Suprapubic skin (tissue), 4 donors: ENCODE results near the gene NR2E3.

Source experiments
- CTCF ChIP-seq, 2 donors: fragments of 200-600 bp in 1 of 2; fragments of 450-650 bp in 1 of 2; sonication (generic) in 1 of 2; IDR thresholded peaks; one replicate each; pipeline ENCODE4 v1.5.1; 2016 to 2019; ENCODE audit warnings: antibody characterized with exemption in 2 of 2, mild to moderate bottlenecking in 1 of 2, moderate library complexity in 1 of 2
- EP300 ChIP-seq: sonication (generic); formaldehyde crosslinking; IDR thresholded peaks from one replicate; pipeline ENCODE4 v1.6.1; 2017; ENCODE audit warnings: antibody characterized with exemption
- POLR2A ChIP-seq, 2 donors: fragments of 450-650 bp; IDR thresholded peaks; one replicate each; pipeline ENCODE4 v1.6.1; 2017; ENCODE audit warnings: antibody characterized with exemption in 2 of 2, mild to moderate bottlenecking in 2 of 2, moderate library complexity in 2 of 2
- POLR2AphosphoS5 ChIP-seq, 3 donors: sonication (generic); formaldehyde crosslinking; IDR thresholded peaks; one replicate each; pipeline ENCODE4 v1.6.1; 2017; ENCODE audit warnings: antibody characterized with exemption in 3 of 3

- TF ChIP-seq POLR2AphosphoS5 (IDR thresholded peaks at IDR 0.05): no peak
- no peak for TF ChIP-seq CTCF (IDR thresholded peaks at IDR 0.05)
- no peak for TF ChIP-seq POLR2A (IDR thresholded peaks at IDR 0.05)
- no peak for TF ChIP-seq EP300
These were observed 11.3 kb downstream of the NR2E3 start for GRCh38 chr15:71821547-71822129.
